Gastrocnemius medialis (tissue), 4 donors: ENCODE measurements around the gene DNAJC18. TPM values are rescaled to one million over a fixed set of nuclear protein-coding genes. Genes with fewer than 3 reads are reported as not detected.

Experiments
- ATAC-seq, 2 donors: fragments of 150-250 bp; one replicate each; pipeline ENCODE4 v1.9.1; 2016
- DNase-seq, 2 donors: peaks; one replicate each; pipeline ENCODE4 v3.0.0-alpha.2; 2019
- H3K27ac ChIP-seq, 4 donors: fragments of 200-600 bp; sonication (generic); 1 replicate in 1 of 4; 2 replicates in 3 of 4; pipeline ENCODE4 v1.5.1; 2016 to 2018; ENCODE audit warnings: mild to moderate bottlenecking in 2 of 4, moderate library complexity in 1 of 4
- H3K27me3 ChIP-seq, 3 donors: fragments of 200-600 bp; sonication (generic) in 2 of 3; 1 replicate in 1 of 3; 2 replicates in 2 of 3; pipeline versions ENCODE4 v1.5.1 to v1.6.0; 2016 to 2019; ENCODE audit warnings: mild to moderate bottlenecking in 1 of 3, moderate library complexity in 1 of 3
- H3K36me3 ChIP-seq, 2 donors: fragments of 200-600 bp; sonication (generic) in 1 of 2; one replicate each; pipeline ENCODE4 v1.5.1; 2017 to 2018
- H3K4me1 ChIP-seq, 2 donors: fragments of 200-600 bp; sonication (generic) in 1 of 2; one replicate each; pipeline ENCODE4 v1.5.1; 2016 to 2017; ENCODE audit warnings: mild to moderate bottlenecking in 2 of 2
- H3K4me3 ChIP-seq, 4 donors: fragments of 200-600 bp; sonication (generic) in 3 of 4; 1 replicate in 1 of 4; 2 replicates in 3 of 4; pipeline ENCODE4 v1.5.1; 2016 to 2019; ENCODE audit warnings: mild to moderate bottlenecking in 2 of 4
- H3K9me3 ChIP-seq, 3 donors: fragments of 200-600 bp; sonication (generic) in 2 of 3; 1 replicate in 1 of 3; 2 replicates in 2 of 3; pipeline ENCODE4 v1.5.1; 2016 to 2019
- POLR2A ChIP-seq, 2 donors: fragments of 450-650 bp; IDR thresholded peaks; one replicate each; pipeline ENCODE4 v1.6.1; 2017; ENCODE audit warnings: antibody characterized with exemption in 2 of 2, mild to moderate bottlenecking in 2 of 2, moderate library complexity in 2 of 2
- in situ Hi-C, 4 donors: fragments of 200-750 bp; cut with MboI; loops; one replicate each; pipeline versions ENCODE4 v1.15.0 to v1.8.0; 2017; ENCODE audit warnings: low sequenced_read_pairs in 4 of 4
- intact Hi-C: fragments of 100-400 bp; cut with DNase I; formaldehyde crosslinking; loops from one replicate; pipeline ENCODE4 v1.15.1; 2023; ENCODE audit warnings: low total_unique reads
- total RNA-seq, 4 donors: library from RNA; depleted of rRNA; stranded (reverse); fragments of >200 nt; gene quantifications; one replicate each; pipeline versions ENCODE4 v1.1.0 to v1.2.3, GENCODE V29; 2016
- TF ChIP-seq, protein P1 (sequence below), 5 experiments: fragments of 450-650 bp in 3 of 5; fragments of 200-600 bp in 2 of 5; sonication (generic) in 2 of 5; IDR thresholded peaks in 4 of 5; conservative IDR thresholded peaks in 1 of 5; 1 replicate in 4 of 5; 2 replicates in 1 of 5; pipeline ENCODE4 v1.5.1; 2016 to 2019; ENCODE audit warnings: antibody characterized with exemption in 5 of 5, mild to moderate bottlenecking in 3 of 5, moderate library complexity in 3 of 5

The DNAJC18 gene
- total RNA-seq, 4 donors from 2014 or later, result 5.1 to 21.7 (median 13.3) TPM

- H3K4me1 ChIP-seq, result peaks cover 5 to 8% of the 10 kb centered on the region in 2 donors
- in situ Hi-C loops (no loop called here), intact Hi-C loops (no loop called here)
- H3K36me3 ChIP-seq, result no peaks in the 10 kb centered on the region
- H3K27me3 ChIP-seq, result no peaks in the 10 kb centered on the region
- TF ChIP-seq POLR2A (IDR thresholded peaks at IDR 0.05), result no peak
- TF ChIP-seq, protein P1, sequence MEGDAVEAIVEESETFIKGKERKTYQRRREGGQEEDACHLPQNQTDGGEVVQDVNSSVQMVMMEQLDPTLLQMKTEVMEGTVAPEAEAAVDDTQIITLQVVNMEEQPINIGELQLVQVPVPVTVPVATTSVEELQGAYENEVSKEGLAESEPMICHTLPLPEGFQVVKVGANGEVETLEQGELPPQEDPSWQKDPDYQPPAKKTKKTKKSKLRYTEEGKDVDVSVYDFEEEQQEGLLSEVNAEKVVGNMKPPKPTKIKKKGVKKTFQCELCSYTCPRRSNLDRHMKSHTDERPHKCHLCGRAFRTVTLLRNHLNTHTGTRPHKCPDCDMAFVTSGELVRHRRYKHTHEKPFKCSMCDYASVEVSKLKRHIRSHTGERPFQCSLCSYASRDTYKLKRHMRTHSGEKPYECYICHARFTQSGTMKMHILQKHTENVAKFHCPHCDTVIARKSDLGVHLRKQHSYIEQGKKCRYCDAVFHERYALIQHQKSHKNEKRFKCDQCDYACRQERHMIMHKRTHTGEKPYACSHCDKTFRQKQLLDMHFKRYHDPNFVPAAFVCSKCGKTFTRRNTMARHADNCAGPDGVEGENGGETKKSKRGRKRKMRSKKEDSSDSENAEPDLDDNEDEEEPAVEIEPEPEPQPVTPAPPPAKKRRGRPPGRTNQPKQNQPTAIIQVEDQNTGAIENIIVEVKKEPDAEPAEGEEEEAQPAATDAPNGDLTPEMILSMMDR (IDR thresholded peaks at IDR 0.05 in 4 of 5, conservative IDR thresholded peaks at IDR 0.05 in 1 of 5), result no peak
- H3K27ac ChIP-seq, result no peak overlapping the region
- H3K4me3 ChIP-seq, result no peak overlapping the region
- H3K9me3 ChIP-seq, result no peaks in the 10 kb centered on the region
- no peak for DNase-seq
- no peak for ATAC-seq
Measured at GRCh38 chr5:139378941-139379361, 60.4 kb downstream of the DNAJC18 start.

GRCh38 chr5:139378101-139378825, 61.1 kb downstream of the DNAJC18 start:
- no peaks in the 10 kb centered on the region for H3K27me3 ChIP-seq
- no peaks in the 10 kb centered on the region for H3K36me3 ChIP-seq
- H3K27ac ChIP-seq, result no peak overlapping the region
- TF ChIP-seq POLR2A (IDR thresholded peaks at IDR 0.05), result no peak
- TF ChIP-seq, protein P1 (IDR thresholded peaks at IDR 0.05 in 4 of 5, conservative IDR thresholded peaks at IDR 0.05 in 1 of 5), result no peak
- no peak for ATAC-seq
- no peaks in the 10 kb centered on the region for H3K9me3 ChIP-seq
- no peak overlapping the region for H3K4me3 ChIP-seq
- no peak for DNase-seq
- peaks cover 10 to 14% of the 10 kb centered on the region in 2 donors for H3K4me1 ChIP-seq
- in situ Hi-C loops (no loop called here), intact Hi-C loops (no loop called here)

- no peak overlapping the region for H3K27ac ChIP-seq
- intact Hi-C loops (no loop called here), in situ Hi-C loops (no loop called here)
- no peaks in the 10 kb centered on the region for H3K9me3 ChIP-seq
- ATAC-seq (no peak), DNase-seq (no peak)
- H3K36me3 ChIP-seq, result peaks cover 0 to 1% of the 10 kb centered on the region in 2 donors
- no peak for TF ChIP-seq POLR2A (IDR thresholded peaks at IDR 0.05)
- TF ChIP-seq, protein P1 (IDR thresholded peaks at IDR 0.05 in 4 of 5, conservative IDR thresholded peaks at IDR 0.05 in 1 of 5), result no peak
- H3K4me3 ChIP-seq, result no peak overlapping the region
- H3K27me3 ChIP-seq, result no peaks in the 10 kb centered on the region
- H3K4me1 ChIP-seq, result peaks cover 14 to 22% of the 10 kb centered on the region in 2 donors
Measured at GRCh38 chr5:139377226-139377625, 62.1 kb downstream of the DNAJC18 start.

DNA sequence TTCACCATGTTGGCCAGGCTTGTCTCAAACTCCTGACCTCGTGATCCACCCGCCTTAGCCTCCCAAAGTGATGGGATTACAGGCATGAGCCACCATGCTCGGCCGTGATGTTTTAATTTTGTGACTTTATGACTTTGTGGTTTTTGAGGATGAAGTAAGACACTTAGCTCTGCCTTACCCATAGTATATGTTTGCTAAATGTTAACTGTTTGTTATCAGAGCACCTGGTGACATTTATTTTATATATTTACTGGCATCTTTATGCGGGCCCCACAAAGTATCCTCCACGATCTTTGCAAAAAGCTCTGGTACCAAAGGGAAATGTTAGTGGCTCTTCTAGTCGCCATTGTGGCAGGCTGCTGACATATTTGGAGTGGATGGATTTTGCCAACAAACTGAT, 63.0 kb downstream of the DNAJC18 start:
- ATAC-seq, result no peak
- no peak for TF ChIP-seq POLR2A (IDR thresholded peaks at IDR 0.05)
- TF ChIP-seq, protein P1 (IDR thresholded peaks at IDR 0.05 in 4 of 5, conservative IDR thresholded peaks at IDR 0.05 in 1 of 5), result no peak
- Histone ChIP-seq H3K27me3 (no peaks in the 10 kb centered on the region), H3K9me3 (no peaks in the 10 kb centered on the region), H3K4me1 (peaks cover 14 to 25% of the 10 kb centered on the region in 2 donors), H3K36me3 (peaks cover 0 to 10% of the 10 kb centered on the region in 2 donors), H3K27ac (no peak overlapping the region), H3K4me3 (no peak overlapping the region)
- no peak for DNase-seq
- in situ Hi-C loops, result no loop called here
- intact Hi-C loops, result no loop called here
